HG03565 (cell line): ENCODE results near the gene KATNB1.
"Not testable (repeated sequence)": the region's sequence is repeated elsewhere in the genome, so short reads cannot be mapped to it uniquely, and the experiment has no call there.

Source experiments
- ATAC-seq: cut with Tn5 transposase; IDR thresholded peaks from one replicate; pipeline ENCODE4 v1.9.1; 2021; ENCODE audit warnings: mild to moderate bottlenecking, moderate library complexity; ENCODE audit not compliant: unreplicated experiment

Gene KATNB1

GRCh38 chr16:57769541-57770145 lies 34.1 kb downstream of the KATNB1 start:
- ATAC-seq: no peak

GRCh38 chr16:57770361-57770760 lies 34.8 kb downstream of the KATNB1 start:
- ATAC-seq: no peak

- no peak for ATAC-seq
These were observed 35.7 kb downstream of the KATNB1 start for GRCh38 chr16:57771141-57771785.

- no peak for ATAC-seq
These were observed 37.4 kb downstream of the KATNB1 start for GRCh38 chr16:57773019-57773418.

- ATAC-seq: no peak
These were observed 38.2 kb downstream of the KATNB1 start for GRCh38 chr16:57773655-57774295.

- ATAC-seq: no peak
These were observed 39.2 kb downstream of the KATNB1 start for GRCh38 chr16:57774705-57775285.

GRCh38 chr16:57775661-57776469 lies 40.3 kb downstream of the KATNB1 start:
- no peak for ATAC-seq

- ATAC-seq: no peak
These were observed 43.1 kb downstream of the KATNB1 start for GRCh38 chr16:57778658-57779057.

- not testable (repeated sequence) for ATAC-seq
These were observed 44.3 kb downstream of the KATNB1 start for GRCh38 chr16:57779836-57780235.

GRCh38 chr16:57781349-57781740 lies 45.8 kb downstream of the KATNB1 start:
- no peak for ATAC-seq

GRCh38 chr16:57781741-57782606 lies 46.4 kb downstream of the KATNB1 start:
- no peak for ATAC-seq

- ATAC-seq: not testable (repeated sequence)
These were observed 47.1 kb downstream of the KATNB1 start for GRCh38 chr16:57782607-57783055.

- ATAC-seq: no peak
These were observed 47.5 kb downstream of the KATNB1 start for GRCh38 chr16:57783116-57783515.

GRCh38 chr16:57783883-57784282 lies 48.3 kb downstream of the KATNB1 start:
- ATAC-seq: no peak

- ATAC-seq: no peak
These were observed 48.8 kb downstream of the KATNB1 start for GRCh38 chr16:57784334-57784733.

GRCh38 chr16:57785385-57785784 lies 49.8 kb downstream of the KATNB1 start:
- no peak for ATAC-seq

GRCh38 chr16:57785924-57786323 lies 50.4 kb downstream of the KATNB1 start:
- no peak for ATAC-seq

GRCh38 chr16:57786632-57787518 lies 51.3 kb downstream of the KATNB1 start:
- ATAC-seq: no peak

GRCh38 chr16:57787519-57787905 lies 51.9 kb downstream of the KATNB1 start:
- ATAC-seq: no peak
